NCI-H82 (cell line): ENCODE results near the gene OAS3.

ENCODE experiments used
- DNase-seq: peaks from one replicate; lab custom pipeline; 2025; lab: John Stamatoyannopoulos, UW

OAS3 gene

GRCh38 chr12:112961536-112961935, 23.3 kb downstream of the OAS3 start:
- no peak for DNase-seq

GRCh38 chr12:112962561-112962960, 24.3 kb downstream of the OAS3 start:
- DNase-seq: no peak

- no peak for DNase-seq
Measured at GRCh38 chr12:112963227-112963861, 25.1 kb downstream of the OAS3 start.

- no peak for DNase-seq
Measured at GRCh38 chr12:112964067-112964670, 25.9 kb downstream of the OAS3 start.

GRCh38 chr12:112964915-112965314, 26.6 kb downstream of the OAS3 start:
- no peak for DNase-seq

- no peak for DNase-seq
Measured at GRCh38 chr12:112965643-112966042, 27.4 kb downstream of the OAS3 start.

GRCh38 chr12:112967306-112967705, 29.0 kb downstream of the OAS3 start:
- DNase-seq: no peak

- no peak for DNase-seq
Measured at GRCh38 chr12:112967858-112968257, 29.6 kb downstream of the OAS3 start.

GRCh38 chr12:112969547-112970306, 31.5 kb downstream of the OAS3 start:
- DNase-seq: no peak

- no peak for DNase-seq
Measured at GRCh38 chr12:112970391-112970790, 32.1 kb downstream of the OAS3 start.

- peak; percentile 36 for DNase-seq
Measured at GRCh38 chr12:112971248-112971647, 33.0 kb downstream of the OAS3 start.

GRCh38 chr12:112973011-112973735, 34.9 kb downstream of the OAS3 start:
- DNase-seq: no peak

GRCh38 chr12:112973818-112974231, 35.6 kb downstream of the OAS3 start:
- no peak for DNase-seq

- no peak for DNase-seq
Measured at GRCh38 chr12:112974904-112975303, 36.6 kb downstream of the OAS3 start.

GRCh38 chr12:112977139-112977538, 38.9 kb downstream of the OAS3 start:
- DNase-seq: no peak

- no peak for DNase-seq
Measured at GRCh38 chr12:112977641-112978040, 39.4 kb downstream of the OAS3 start.

- no peak for DNase-seq
Measured at GRCh38 chr12:112978163-112979040, 40.1 kb downstream of the OAS3 start, which contains the start of gene OAS2. TSS of gene OAS2 (plus strand) at chr12:112978519. CDS start at chr12:112978609, 90 bp downstream.

GRCh38 chr12:112979041-112979680, 40.9 kb downstream of the OAS3 start:
- DNase-seq: no peak

- no peak for DNase-seq
Measured at GRCh38 chr12:112980491-112981158, 42.4 kb downstream of the OAS3 start.

GRCh38 chr12:112985642-112986290, 47.5 kb downstream of the OAS3 start:
- no peak for DNase-seq
